ENCODE results near the gene CD248. TPM values are rescaled to one million over a fixed set of nuclear protein-coding genes. Genes with fewer than 3 reads are reported as not detected.

Gene CD248
- total RNA-seq, 1 donor from 2014 or later, result 109 TPM

DNA sequence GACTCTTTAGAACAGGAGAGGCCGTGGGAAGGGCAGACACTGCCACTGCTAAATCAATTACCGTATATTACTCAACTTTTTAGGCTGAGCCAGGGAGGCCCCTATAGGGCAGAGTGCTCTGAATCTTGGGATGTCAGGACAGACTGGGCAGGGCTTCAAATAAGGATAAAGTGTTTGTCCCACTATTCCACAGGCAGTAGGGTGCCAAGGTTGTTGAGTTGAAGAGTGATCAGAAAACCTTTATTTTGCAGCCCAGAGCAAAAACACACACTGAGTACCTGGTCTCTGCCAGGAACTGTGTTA lies 32.2 kb upstream of the CD248 start:
- Mint-ChIP-seq H3K9me3 (ENCODE audit: low read depth) (no peaks in the 10 kb centered on the region), H3K4me1 (ENCODE audit: low read depth) (peaks cover 37% of the 10 kb centered on the region), H3K27me3 (ENCODE audit: low read depth) (no peaks in the 10 kb centered on the region), H3K36me3 (ENCODE audit: low read depth) (peaks cover 5% of the 10 kb centered on the region), H3K4me3 (ENCODE audit: unreplicated experiment) (no peak overlapping the region), H3K27ac (ENCODE audit: unreplicated experiment) (no peak overlapping the region)
- DNase-seq (ENCODE audit: low spot score), result no peak
- no peak for TF ChIP-seq CTCF (IDR thresholded peaks at IDR 0.05)

GRCh38 chr11:66347425-66348276 lies 30.8 kb upstream of the CD248 start, which contains the start of gene B4GAT1:
Gene B4GAT1 (minus strand): TSS chr11:66347629. CDS start chr11:66347545, 84 bp downstream.
- DNase-seq (ENCODE audit: low spot score), result no peak
- Mint-ChIP-seq H3K27ac (ENCODE audit: unreplicated experiment) (peak within 1 kb of the TSS; percentile 80), H3K4me1 (ENCODE audit: low read depth) (peaks cover 50% of the 10 kb centered on the region), H3K9me3 (ENCODE audit: low read depth) (no peaks in the 10 kb centered on the region), H3K27me3 (ENCODE audit: low read depth) (no peaks in the 10 kb centered on the region), H3K36me3 (ENCODE audit: low read depth) (peaks cover 2% of the 10 kb centered on the region), H3K4me3 (ENCODE audit: unreplicated experiment) (peak within 1 kb of the TSS; percentile 76)
- TF ChIP-seq CTCF (IDR thresholded peaks at IDR 0.05), result no peak

DNA sequence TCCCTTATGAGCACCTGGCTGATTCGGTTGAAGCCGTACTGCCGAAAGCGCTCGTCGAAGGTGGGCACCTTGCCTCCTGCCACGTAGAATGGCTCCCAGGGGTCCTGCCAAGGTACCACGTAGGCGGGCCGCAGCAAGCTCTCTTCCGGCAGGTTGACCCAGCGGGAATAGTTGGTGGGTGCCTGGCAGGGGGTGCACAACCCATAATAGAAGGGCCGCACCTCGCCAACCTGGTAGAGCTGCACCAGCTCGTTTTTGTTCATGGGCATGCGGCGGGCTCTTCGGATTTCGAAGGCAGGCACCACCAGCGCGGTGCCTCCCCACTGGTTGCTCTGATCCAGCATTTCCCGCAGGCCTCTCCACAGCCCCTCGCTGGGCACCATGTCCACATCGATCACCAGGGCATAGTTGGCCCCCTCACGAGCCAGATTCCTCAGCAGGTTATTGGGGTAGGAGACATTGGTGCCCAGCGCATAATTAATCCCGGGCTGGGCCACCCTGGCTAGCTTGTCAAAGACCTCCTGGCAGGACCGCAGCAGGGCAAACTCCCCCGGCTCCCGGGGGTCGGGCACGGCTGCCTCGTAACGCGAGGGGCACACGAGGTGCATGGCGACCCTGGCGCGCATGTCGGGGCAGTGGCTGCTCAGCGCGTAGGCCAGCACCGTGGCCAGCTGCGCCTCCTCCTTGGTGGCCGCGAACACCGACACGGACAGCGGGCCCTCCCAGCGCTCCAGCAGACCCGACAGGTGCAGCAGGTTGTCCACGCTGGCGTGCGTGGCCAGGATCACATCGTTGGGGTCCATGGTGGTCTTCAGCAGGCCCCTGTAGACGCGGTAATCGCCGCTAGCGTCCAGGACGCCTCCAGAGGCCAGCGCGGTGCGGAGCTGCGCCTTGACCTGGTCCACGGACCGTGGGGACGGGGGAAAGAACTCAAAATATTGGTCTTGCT lies 29.9 kb upstream of the CD248 start:
- Mint-ChIP-seq H3K9me3 (ENCODE audit: low read depth) (no peaks in the 10 kb centered on the region), H3K4me3 (ENCODE audit: unreplicated experiment) (peak overlapping the region; percentile 75), H3K36me3 (ENCODE audit: low read depth) (peaks cover 3% of the 10 kb centered on the region), H3K27ac (ENCODE audit: unreplicated experiment) (peak overlapping the region; percentile 54), H3K27me3 (ENCODE audit: low read depth) (no peaks in the 10 kb centered on the region), H3K4me1 (ENCODE audit: low read depth) (peaks cover 50% of the 10 kb centered on the region)
- no peak for DNase-seq (ENCODE audit: low spot score)
- no peak for TF ChIP-seq CTCF (IDR thresholded peaks at IDR 0.05)

GRCh38 chr11:66345316-66345649 lies 28.4 kb upstream of the CD248 start:
- peaks cover 9% of the 10 kb centered on the region for H3K36me3 Mint-ChIP-seq (ENCODE audit: low read depth)
- peak overlapping the region; percentile 96 for H3K27ac Mint-ChIP-seq (ENCODE audit: unreplicated experiment)
- H3K9me3 Mint-ChIP-seq (ENCODE audit: low read depth), result no peaks in the 10 kb centered on the region
- TF ChIP-seq CTCF (IDR thresholded peaks at IDR 0.05), result no peak
- H3K4me1 Mint-ChIP-seq (ENCODE audit: low read depth), result peaks cover 50% of the 10 kb centered on the region
- H3K27me3 Mint-ChIP-seq (ENCODE audit: low read depth), result no peaks in the 10 kb centered on the region
- peak overlapping the region; percentile 92 for H3K4me3 Mint-ChIP-seq (ENCODE audit: unreplicated experiment)
- DNase-seq (ENCODE audit: low spot score), result no peak

Measured in chondrocyte (in vitro differentiated cells).